Measurements from ENCODE around the gene FBN3. TPM values are rescaled to one million over a fixed set of nuclear protein-coding genes. Genes with fewer than 3 reads are reported as not detected.

Gene FBN3
- total RNA-seq, 1 donor from 2014 or later: 0.63 TPM

GRCh38 chr19:8094336-8094735 is 55.1 kb downstream of the FBN3 start:
- DNase-seq (ENCODE audit: low spot score) (no peak), ATAC-seq (no peak)

GRCh38 chr19:8093740-8094139 is 55.7 kb downstream of the FBN3 start:
- no peak for ATAC-seq
- DNase-seq (ENCODE audit: low spot score): no peak

- DNase-seq (ENCODE audit: low spot score): no peak
- ATAC-seq: no peak
Measured at GRCh38 chr19:8090950-8091349, 58.4 kb downstream of the FBN3 start.

- ATAC-seq: no peak
Measured at GRCh38 chr19:8089664-8090601, 59.5 kb downstream of the FBN3 start.

GRCh38 chr19:8088752-8089663 is 60.4 kb downstream of the FBN3 start:
- ATAC-seq (peak; percentile 20), DNase-seq (ENCODE audit: low spot score) (no peak)

More at GRCh38 chr19:8089664-8090601, 59.5 kb downstream of the FBN3 start:
- no peak for DNase-seq (ENCODE audit: low spot score)

- DNase-seq (ENCODE audit: low spot score) (no peak), ATAC-seq (no peak)
Measured at GRCh38 chr19:8087876-8088275, 61.5 kb downstream of the FBN3 start.

GRCh38 chr19:8086849-8087248 is 62.5 kb downstream of the FBN3 start:
- DNase-seq (ENCODE audit: low spot score) (no peak), ATAC-seq (no peak)

GRCh38 chr19:8085598-8086408 is 63.6 kb downstream of the FBN3 start:
- ATAC-seq (peak; percentile 71), DNase-seq (ENCODE audit: low spot score) (no peak)

- DNase-seq (ENCODE audit: low spot score) (no peak), ATAC-seq (no peak)
Measured at GRCh38 chr19:8084152-8084551, 65.2 kb downstream of the FBN3 start.

- ATAC-seq (no peak), DNase-seq (ENCODE audit: low spot score) (no peak)
Measured at GRCh38 chr19:8083141-8083540, 66.3 kb downstream of the FBN3 start.

- DNase-seq (ENCODE audit: low spot score) (no peak), ATAC-seq (no peak)
Measured at GRCh38 chr19:8081569-8082550, 67.5 kb downstream of the FBN3 start.

GRCh38 chr19:8080832-8081231 is 68.6 kb downstream of the FBN3 start:
- DNase-seq (ENCODE audit: low spot score) (peak; percentile 55), ATAC-seq (peak; percentile 85)

GRCh38 chr19:8079988-8080387 is 69.4 kb downstream of the FBN3 start:
- DNase-seq (ENCODE audit: low spot score) (no peak), ATAC-seq (no peak)

- DNase-seq (ENCODE audit: low spot score) (no peak), ATAC-seq (no peak)
Measured at GRCh38 chr19:8075158-8076074, 74.0 kb downstream of the FBN3 start.

- ATAC-seq (no peak), DNase-seq (ENCODE audit: low spot score) (no peak)
Measured at GRCh38 chr19:8074501-8074900, 74.9 kb downstream of the FBN3 start.

- DNase-seq (ENCODE audit: low spot score): no peak
- no peak for ATAC-seq
Measured at GRCh38 chr19:8071912-8072311, 77.5 kb downstream of the FBN3 start.

- DNase-seq (ENCODE audit: low spot score) (no peak), ATAC-seq (peak; percentile 33)
Measured at GRCh38 chr19:8069096-8069973, 80.1 kb downstream of the FBN3 start.

GRCh38 chr19:8065875-8066261 is 83.5 kb downstream of the FBN3 start:
- ATAC-seq (no peak), DNase-seq (ENCODE audit: low spot score) (no peak)
